SU-DHL-6 (cell line): ENCODE results near the gene BCAS3.
"Not testable (repeated sequence)": the region's sequence is repeated elsewhere in the genome, so short reads cannot be mapped to it uniquely, and the experiment has no call there.

Experiments used
- CTCF ChIP-seq: fragments of 200-600 bp; sonication (generic); IDR thresholded peaks from one replicate; pipeline ENCODE4 v1.5.1; 2017; ENCODE audit warnings: antibody characterized with exemption, mild to moderate bottlenecking, low read length, moderate library complexity; ENCODE audit not compliant: insufficient read depth, poor library complexity, severe bottlenecking
- EZH2phosphoT487 ChIP-seq: fragments of 200-600 bp; sonication (generic), shearing (Covaris generic); conservative IDR thresholded peaks from 2 replicates; pipeline ENCODE4 v1.6.1; 2018; ENCODE audit warnings: mild to moderate bottlenecking, antibody characterized with exemption, low read length, moderate library complexity, mixed read lengths

- TF ChIP-seq CTCF, EZH2phosphoT487: not testable (repeated sequence)
These were observed 3.0 kb upstream of the BCAS3 start for GRCh38 chr17:60674637-60675036.
